ENCODE data around the gene TUBA8.
A peak's percentile ranks its signal among the peaks of the same experiment; 100 is the strongest.
"Not testable (repeated sequence)": the region's sequence is repeated elsewhere in the genome, so short reads cannot be mapped to it uniquely, and the experiment has no call there.

Gene TUBA8

DNA sequence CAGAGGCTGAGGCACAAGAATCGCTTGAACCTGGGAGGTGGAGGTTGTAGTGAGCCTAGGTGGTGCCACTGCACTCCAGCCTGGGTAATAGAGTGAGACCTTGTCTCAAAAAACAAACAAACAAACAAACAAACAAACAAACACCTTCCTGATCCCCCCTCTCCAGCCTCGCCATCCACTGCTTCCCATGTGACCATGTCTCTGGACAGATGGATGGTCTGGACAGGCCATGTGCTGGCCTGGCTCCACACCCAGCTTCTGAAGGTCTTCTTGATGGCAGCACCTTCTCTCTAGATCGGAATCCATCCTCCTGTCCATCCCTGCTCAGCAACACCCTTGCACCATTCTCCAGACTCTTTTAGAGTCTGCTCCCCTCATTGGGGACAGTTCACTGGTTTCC lies 43.5 kb upstream of the TUBA8 start:
- DNase-seq (ENCODE audit: low read depth): no peak
- TF ChIP-seq, protein P1, sequence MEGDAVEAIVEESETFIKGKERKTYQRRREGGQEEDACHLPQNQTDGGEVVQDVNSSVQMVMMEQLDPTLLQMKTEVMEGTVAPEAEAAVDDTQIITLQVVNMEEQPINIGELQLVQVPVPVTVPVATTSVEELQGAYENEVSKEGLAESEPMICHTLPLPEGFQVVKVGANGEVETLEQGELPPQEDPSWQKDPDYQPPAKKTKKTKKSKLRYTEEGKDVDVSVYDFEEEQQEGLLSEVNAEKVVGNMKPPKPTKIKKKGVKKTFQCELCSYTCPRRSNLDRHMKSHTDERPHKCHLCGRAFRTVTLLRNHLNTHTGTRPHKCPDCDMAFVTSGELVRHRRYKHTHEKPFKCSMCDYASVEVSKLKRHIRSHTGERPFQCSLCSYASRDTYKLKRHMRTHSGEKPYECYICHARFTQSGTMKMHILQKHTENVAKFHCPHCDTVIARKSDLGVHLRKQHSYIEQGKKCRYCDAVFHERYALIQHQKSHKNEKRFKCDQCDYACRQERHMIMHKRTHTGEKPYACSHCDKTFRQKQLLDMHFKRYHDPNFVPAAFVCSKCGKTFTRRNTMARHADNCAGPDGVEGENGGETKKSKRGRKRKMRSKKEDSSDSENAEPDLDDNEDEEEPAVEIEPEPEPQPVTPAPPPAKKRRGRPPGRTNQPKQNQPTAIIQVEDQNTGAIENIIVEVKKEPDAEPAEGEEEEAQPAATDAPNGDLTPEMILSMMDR (IDR thresholded peaks at IDR 0.05; ENCODE audit: control insufficient read depth, insufficient read depth, low read depth, low read length, missing control alignments): no peak
- no peak overlapping the region for H3K4me3 ChIP-seq (ENCODE audit: control insufficient read depth, low read depth, low read length)

GRCh38 chr22:18067548-18068341 lies 42.9 kb upstream of the TUBA8 start:
- no peak for DNase-seq (ENCODE audit: low read depth)
- TF ChIP-seq, protein P1 (IDR thresholded peaks at IDR 0.05; ENCODE audit: control insufficient read depth, insufficient read depth, low read depth, low read length, missing control alignments): no peak
- H3K4me3 ChIP-seq (ENCODE audit: control insufficient read depth, low read depth, low read length): no peak overlapping the region

GRCh38 chr22:18068381-18068988 lies 42.1 kb upstream of the TUBA8 start:
- no peak overlapping the region for H3K4me3 ChIP-seq (ENCODE audit: control insufficient read depth, low read depth, low read length)
- TF ChIP-seq, protein P1 (IDR thresholded peaks at IDR 0.05; ENCODE audit: control insufficient read depth, insufficient read depth, low read depth, low read length, missing control alignments): no peak
- no peak for DNase-seq (ENCODE audit: low read depth)

- TF ChIP-seq, protein P1 (IDR thresholded peaks at IDR 0.05; ENCODE audit: control insufficient read depth, insufficient read depth, low read depth, low read length, missing control alignments): no peak
- H3K4me3 ChIP-seq (ENCODE audit: control insufficient read depth, low read depth, low read length): no peak overlapping the region
- DNase-seq (ENCODE audit: low read depth): no peak
Observed at GRCh38 chr22:18069041-18069440, 41.6 kb upstream of the TUBA8 start.

DNA sequence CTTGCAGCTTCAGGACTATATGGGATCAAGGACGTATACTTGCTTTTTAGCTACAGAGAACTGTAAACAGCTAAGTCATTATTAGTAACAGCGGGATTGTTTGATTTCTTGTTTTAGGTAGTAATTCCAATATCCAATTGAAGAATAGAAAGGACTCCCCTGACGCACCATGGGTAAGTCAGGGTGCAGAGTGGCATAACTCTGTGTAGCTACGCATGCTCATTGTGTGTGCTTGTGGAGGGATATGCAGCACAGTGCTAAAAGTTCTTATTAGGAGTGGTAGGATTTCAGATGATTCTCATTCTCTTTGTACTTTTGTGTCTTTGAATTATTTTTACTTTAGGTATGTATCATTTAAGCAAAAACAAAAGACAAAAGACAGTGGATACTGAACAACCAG lies 40.6 kb upstream of the TUBA8 start:
- H3K4me3 ChIP-seq (ENCODE audit: control insufficient read depth, low read depth, low read length): no peak overlapping the region
- TF ChIP-seq, protein P1 (IDR thresholded peaks at IDR 0.05; ENCODE audit: control insufficient read depth, insufficient read depth, low read depth, low read length, missing control alignments): no peak
- DNase-seq (ENCODE audit: low read depth): no peak

- TF ChIP-seq, protein P1 (IDR thresholded peaks at IDR 0.05; ENCODE audit: control insufficient read depth, insufficient read depth, low read depth, low read length, missing control alignments): peak; percentile 30
- H3K4me3 ChIP-seq (ENCODE audit: control insufficient read depth, low read depth, low read length): no peak overlapping the region
- DNase-seq (ENCODE audit: low read depth): no peak
Observed at GRCh38 chr22:18070556-18071306, 39.9 kb upstream of the TUBA8 start.

DNA sequence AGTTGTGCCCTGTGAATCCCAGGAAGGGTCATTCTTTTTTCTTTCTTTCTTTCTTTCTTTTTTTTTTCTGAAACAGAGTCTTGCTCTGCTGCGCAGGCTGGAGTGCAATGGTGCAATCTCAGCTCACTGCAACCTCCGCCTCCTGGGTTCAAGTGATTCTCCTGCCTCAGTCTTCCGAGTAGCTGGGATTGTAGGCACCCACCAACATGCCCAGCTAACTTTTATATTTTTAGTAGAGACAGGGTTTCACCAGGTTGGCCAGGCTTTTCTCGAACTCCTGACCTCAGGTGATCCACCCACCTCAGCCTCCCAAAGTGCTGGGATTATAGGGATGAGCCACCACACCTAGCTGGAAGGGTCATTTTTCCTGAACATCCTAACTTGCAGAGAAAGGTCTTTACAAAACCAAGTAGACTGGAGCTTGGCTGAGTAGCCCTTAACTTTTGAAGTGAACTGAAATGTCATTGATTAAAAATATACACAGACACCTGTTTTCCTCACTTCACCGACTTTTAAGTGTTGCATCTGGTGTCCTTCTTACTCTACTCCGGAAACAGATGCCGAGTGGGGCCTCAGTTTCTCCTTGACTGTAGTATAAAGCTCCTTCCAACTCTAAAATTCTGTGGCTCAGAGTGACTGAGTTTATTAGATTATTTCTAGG lies 39.2 kb upstream of the TUBA8 start:
- not testable (repeated sequence) for DNase-seq (ENCODE audit: low read depth); H3K4me3 ChIP-seq (ENCODE audit: control insufficient read depth, low read depth, low read length)
